Spleen (tissue), 11 donors: ENCODE measurements around the gene FGG. TPM values are rescaled to one million over a fixed set of nuclear protein-coding genes. Genes with fewer than 3 reads are reported as not detected.

Experiments
- DNase-seq: peaks from one replicate; pipeline ENCODE4 v3.0.0-alpha.2; 2020
- H3K27ac ChIP-seq, 8 donors: fragments of 200-600 bp; sonication (generic) in 7 of 8; 1 replicate in 4 of 8; 2 replicates in 4 of 8; pipeline versions ENCODE4 v1.5.0 to v1.8.0; 2016 to 2021; ENCODE audit warnings: inconsistent platforms in 4 of 8, mild to moderate bottlenecking in 4 of 8, moderate library complexity in 1 of 8
- H3K27me3 ChIP-seq, 7 donors: fragments of 200-600 bp; sonication (generic) in 6 of 7; replicated peaks in 1 of 7; 1 replicate in 4 of 7; 2 replicates in 3 of 7; pipeline versions ENCODE4 v1.5.0 to v1.8.0; 2016 to 2021; ENCODE audit warnings: inconsistent platforms in 3 of 7, mild to moderate bottlenecking in 1 of 7
- H3K36me3 ChIP-seq, 6 donors: fragments of 200-600 bp; sonication (generic) in 5 of 6; 1 replicate in 4 of 6; 2 replicates in 2 of 6; pipeline versions ENCODE4 v1.5.0 to v1.8.0; 2016 to 2021; ENCODE audit warnings: inconsistent platforms in 2 of 6
- H3K4me1 ChIP-seq, 6 donors: fragments of 200-600 bp; sonication (generic) in 5 of 6; 1 replicate in 3 of 6; 2 replicates in 3 of 6; pipeline versions ENCODE4 v1.5.0 to v1.8.0; 2016 to 2021; ENCODE audit warnings: inconsistent platforms in 3 of 6
- H3K4me3 ChIP-seq, 8 donors: fragments of 200-600 bp; sonication (generic) in 7 of 8; 1 replicate in 4 of 8; 2 replicates in 4 of 8; pipeline versions ENCODE4 v1.5.0 to v1.8.0; 2016 to 2021; ENCODE audit warnings: inconsistent platforms in 4 of 8, mild to moderate bottlenecking in 4 of 8, moderate library complexity in 2 of 8
- H3K9me3 ChIP-seq, 8 donors: fragments of 200-600 bp; sonication (generic) in 7 of 8; 1 replicate in 4 of 8; 2 replicates in 4 of 8; pipeline versions ENCODE4 v1.5.0 to v1.8.0; 2016 to 2021; ENCODE audit warnings: inconsistent platforms in 4 of 8
- CTCF ChIP-seq, 11 experiments: fragments of 200-600 bp in 7 of 11; fragments of 450-650 bp in 4 of 11; sonication (generic) in 4 of 11; IDR thresholded peaks in 8 of 11; conservative IDR thresholded peaks in 3 of 11; 1 replicate in 7 of 11; 2 replicates in 4 of 11; pipeline versions ENCODE4 v1.4.0 to v1.8.0; 2016 to 2021; ENCODE audit warnings: antibody characterized with exemption in 11 of 11, inconsistent platforms in 4 of 11, mild to moderate bottlenecking in 1 of 11
- POLR2A ChIP-seq, 3 donors: fragments of 450-650 bp; IDR thresholded peaks; one replicate each; pipeline ENCODE4 v1.5.1; 2017; ENCODE audit warnings: antibody characterized with exemption in 3 of 3, mild to moderate bottlenecking in 1 of 3
- POLR2AphosphoS5 ChIP-seq, 3 donors: sonication (generic); formaldehyde crosslinking; IDR thresholded peaks; one replicate each; pipeline ENCODE4 v1.5.1; 2017; ENCODE audit warnings: antibody characterized with exemption in 3 of 3
- WGBS, 5 donors: extraction: QIAGEN DNeasy Blood & Tissue Kit in 3 of 5; methylation state at CpG; one replicate each; pipeline versions ENCODE4 v1.1.5 to v1.1.7; 2013 to 2018; 5-methylcytosine and 5-hydroxymethylcytosine counted together
- intact Hi-C: fragments of 100-400 bp; cut with DNase I; formaldehyde crosslinking; loops from one replicate; pipeline ENCODE4 v1.15.0; 2023; ENCODE audit warnings: low total_unique reads
- polyA plus RNA-seq, 3 donors: library from polyadenylated mRNA; stranded (reverse); fragments of 200-250 nt; gene quantifications; one replicate each; pipeline ENCODE4 v1.2.1, GENCODE V29; 2013
- total RNA-seq, 7 donors: library from RNA; depleted of rRNA in 3 of 7; stranded (reverse); fragments of >200 nt in 3 of 7; fragmentation: NEBNext Ultra II Directional in 4 of 7; extraction: Animal tissue kit (Norgen Biotek cat#: 25700) in 4 of 7; gene quantifications; one replicate each; pipeline versions ENCODE4 v1.1.0 to v1.2.1, GENCODE V29; 2016 to 2021
- donor health status: healthy with polysubstance abuse.
- donor health status: DM: no; HTN: no; CAD: no; lungs with moderate emphysema.
- donor health status: DM: no; HTN: no; CAD: no.
- donor health status: Bipolar disorder and iron deficiency.
- donor health status: healthy.
- donor health status: DM: no; HTN: no; CAD: no.
- donor health status: DM: yes; HTN: yes; CAD: no.

Gene FGG
- total and polyA plus RNA-seq, 10 donors = 0.06 to 1.8 (median 0.35) TPM; not detected in 6

GRCh38 chr4:154566639-154567204, 45.7 kb downstream of the FGG start:
- Histone ChIP-seq H3K27ac (no peak overlapping the region), H3K27me3 (no peaks in the 10 kb centered on the region), H3K9me3 (no peaks in the 10 kb centered on the region), H3K36me3 (no peaks in the 10 kb centered on the region), H3K4me1 (no peaks in the 10 kb centered on the region), H3K4me3 (no peak overlapping the region)
- DNase-seq = no peak
- intact Hi-C loops = no loop called here
- 74 to 84% (median 79%) methylated on average over 5 of the region's 5 CpGs for WGBS, 5 donors
- TF ChIP-seq POLR2A (IDR thresholded peaks at IDR 0.05) (no peak), POLR2AphosphoS5 (IDR thresholded peaks at IDR 0.05) (no peak), CTCF (IDR thresholded peaks at IDR 0.05 in 8 of 11, conservative IDR thresholded peaks at IDR 0.05 in 3 of 11) (no peak)

- no peaks in the 10 kb centered on the region for H3K36me3 ChIP-seq
- intact Hi-C loops = no loop called here
- H3K27ac ChIP-seq = no peak overlapping the region
- no peaks in the 10 kb centered on the region for H3K4me1 ChIP-seq
- H3K4me3 ChIP-seq = no peak overlapping the region
- no peaks in the 10 kb centered on the region for H3K27me3 ChIP-seq
- WGBS, 5 donors = 85 to 94% (median 88%) methylated on average over 6 of the region's 6 CpGs
- H3K9me3 ChIP-seq = no peaks in the 10 kb centered on the region
- TF ChIP-seq POLR2A (IDR thresholded peaks at IDR 0.05) (no peak), CTCF (IDR thresholded peaks at IDR 0.05 in 8 of 11, conservative IDR thresholded peaks at IDR 0.05 in 3 of 11) (no peak), POLR2AphosphoS5 (IDR thresholded peaks at IDR 0.05) (no peak)
- DNase-seq = no peak
Measured at GRCh38 chr4:154565704-154566103, 46.8 kb downstream of the FGG start.

GRCh38 chr4:154564311-154564710, 48.1 kb downstream of the FGG start:
- H3K4me1 ChIP-seq = no peaks in the 10 kb centered on the region
- no peak overlapping the region for H3K4me3 ChIP-seq
- no peak overlapping the region for H3K27ac ChIP-seq
- no peaks in the 10 kb centered on the region for H3K9me3 ChIP-seq
- 87 to 98% (median 93%) methylated on average over 1 of the region's 1 CpG for WGBS, 5 donors
- no peaks in the 10 kb centered on the region for H3K27me3 ChIP-seq
- DNase-seq = no peak
- intact Hi-C loops = no loop called here
- no peaks in the 10 kb centered on the region for H3K36me3 ChIP-seq
- no peak for TF ChIP-seq CTCF (IDR thresholded peaks at IDR 0.05 in 8 of 11, conservative IDR thresholded peaks at IDR 0.05 in 3 of 11)
- TF ChIP-seq POLR2AphosphoS5 (IDR thresholded peaks at IDR 0.05) = no peak
- no peak for TF ChIP-seq POLR2A (IDR thresholded peaks at IDR 0.05)

GRCh38 chr4:154562697-154563254, 49.7 kb downstream of the FGG start, which contains the start of gene FGB:
Gene FGB, plus strand, starts transcription at chr4:154563011. Its CDS starts 8 bp downstream, at chr4:154563019.
- Histone ChIP-seq H3K4me1 (no peaks in the 10 kb centered on the region), H3K27ac (no peak within 1 kb of the TSS), H3K4me3 (no peak within 1 kb of the TSS), H3K9me3 (no peaks in the 10 kb centered on the region), H3K36me3 (no peaks in the 10 kb centered on the region), H3K27me3 (no peaks in the 10 kb centered on the region)
- DNase-seq = no peak
- TF ChIP-seq CTCF (IDR thresholded peaks at IDR 0.05 in 8 of 11, conservative IDR thresholded peaks at IDR 0.05 in 3 of 11) (no peak), POLR2AphosphoS5 (IDR thresholded peaks at IDR 0.05) (no peak), POLR2A (IDR thresholded peaks at IDR 0.05) (no peak)
- 63 to 84% (median 80%) methylated on average over 2 of the region's 2 CpGs for WGBS, 5 donors
- intact Hi-C loops = no loop called here
